Rectal smooth muscle tissue (tissue), 1 donor: ENCODE data around the gene ICE2.

Source experiments
- H3K27ac ChIP-seq: one replicate; pipeline ENCODE4 v1.7.0; 2013; ENCODE audit warnings: low read depth, low read length, inconsistent platforms
- H3K27me3 ChIP-seq: one replicate; pipeline ENCODE4 v1.7.0; 2013; ENCODE audit warnings: low read length; ENCODE audit not compliant: control insufficient read depth, insufficient read depth
- H3K36me3 ChIP-seq: one replicate; pipeline ENCODE4 v1.7.0; 2013; ENCODE audit warnings: low read length; ENCODE audit not compliant: control insufficient read depth, insufficient read depth
- H3K4me1 ChIP-seq: one replicate; pipeline ENCODE4 v1.7.0; 2013; ENCODE audit warnings: low read length; ENCODE audit not compliant: control insufficient read depth, insufficient read depth
- H3K4me3 ChIP-seq: one replicate; pipeline ENCODE4 v1.7.0; 2013; ENCODE audit warnings: low read length
- H3K9ac ChIP-seq: one replicate; pipeline ENCODE4 v1.7.0; 2013; ENCODE audit warnings: low read length

Gene ICE2

DNA sequence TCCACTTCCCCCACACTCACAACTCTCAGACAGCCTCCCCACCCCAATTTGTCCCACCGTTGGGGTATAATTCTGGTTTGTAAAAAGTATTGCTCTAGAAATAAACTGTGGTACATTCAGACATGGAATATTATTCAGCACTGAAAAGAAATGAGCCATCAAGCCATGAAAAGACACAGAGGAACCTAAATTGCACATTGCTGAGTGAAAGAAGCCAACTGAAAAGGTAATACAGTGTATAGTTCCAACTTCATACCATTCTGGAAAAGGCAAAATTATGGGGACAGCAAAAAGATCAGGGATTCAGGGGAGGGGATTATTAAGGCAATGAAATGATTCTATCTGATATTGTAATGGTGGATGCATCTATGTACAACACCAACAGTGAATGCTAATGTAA is 91.6 kb downstream of the ICE2 start:
- H3K4me1 ChIP-seq, result peaks cover 22% of the 10 kb centered on the region
- H3K27ac ChIP-seq, result no peak overlapping the region

DNA sequence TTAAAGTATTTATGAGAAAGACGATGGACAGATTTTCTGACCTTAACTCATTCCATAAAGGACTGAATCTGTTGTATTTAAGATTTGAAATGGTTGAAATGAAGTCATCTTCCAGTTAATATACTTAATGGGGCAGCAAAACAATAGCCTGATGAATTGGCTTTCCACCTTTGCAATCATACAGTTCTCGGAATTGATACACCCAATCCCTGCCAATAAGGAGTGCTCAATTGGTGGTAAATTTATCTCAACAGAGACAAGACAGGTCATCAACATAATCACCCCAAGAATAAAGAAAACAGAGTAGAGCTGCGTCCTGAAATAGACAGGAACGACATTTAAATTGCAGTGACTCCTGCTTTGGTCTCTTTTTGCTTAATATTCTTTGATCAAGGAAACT is 92.3 kb downstream of the ICE2 start:
- Histone ChIP-seq H3K27ac (no peak overlapping the region), H3K4me1 (peaks cover 15% of the 10 kb centered on the region), H3K36me3 (peaks cover 10% of the 10 kb centered on the region)

More for the DNA sequence above, 91.6 kb downstream of the ICE2 start:
- Histone ChIP-seq H3K27me3 (no peaks in the 10 kb centered on the region), H3K4me3 (no peak overlapping the region), H3K9ac (no peak overlapping the region), H3K36me3 (peaks cover 10% of the 10 kb centered on the region)

DNA sequence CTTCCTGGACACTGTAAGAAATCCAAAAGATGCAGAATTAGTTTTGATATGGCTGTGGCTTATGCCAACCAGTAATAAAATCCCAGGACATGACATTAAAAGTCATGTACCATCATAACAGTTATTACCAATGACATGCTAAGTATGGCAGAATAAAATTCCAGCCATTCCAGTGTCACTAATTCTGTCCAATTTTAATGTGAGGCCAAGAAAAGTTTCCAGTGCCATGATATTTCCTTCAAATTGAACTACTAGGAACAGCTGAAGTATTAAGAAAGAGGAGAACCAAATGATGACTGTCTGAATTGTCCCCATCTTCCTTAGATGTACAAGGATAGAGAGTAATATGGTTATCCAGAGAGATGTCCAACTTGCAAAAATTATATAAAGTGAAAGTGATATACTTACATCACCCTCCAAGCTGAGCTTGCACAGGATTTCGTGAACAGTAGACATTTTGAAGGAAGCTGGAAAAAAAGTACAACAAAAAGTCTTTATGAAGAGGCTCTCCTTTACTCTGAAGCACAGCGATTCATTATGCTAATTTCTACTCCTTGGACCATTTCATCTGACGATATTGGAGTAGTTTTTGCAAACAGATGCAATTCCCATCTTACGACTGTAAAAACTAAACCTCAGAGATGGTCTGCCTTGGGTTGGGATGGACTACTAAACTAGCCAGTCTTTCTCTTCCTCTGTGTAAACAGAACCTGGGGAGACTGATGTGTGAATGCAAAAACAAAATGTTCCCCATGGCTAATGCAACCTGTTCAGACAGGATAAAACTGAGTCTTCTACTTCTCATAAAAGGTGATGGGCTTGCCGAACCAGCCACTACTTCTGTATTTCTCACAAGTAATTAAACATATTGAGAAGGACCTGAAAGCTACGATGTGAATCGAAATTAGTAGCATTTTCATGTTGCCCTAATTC is 93.1 kb downstream of the ICE2 start:
- no peak overlapping the region for H3K27ac ChIP-seq
- H3K27me3 ChIP-seq, result no peaks in the 10 kb centered on the region
- H3K36me3 ChIP-seq, result peaks cover 10% of the 10 kb centered on the region
- no peak overlapping the region for H3K4me3 ChIP-seq
- H3K9ac ChIP-seq, result no peak overlapping the region
- H3K4me1 ChIP-seq, result peaks cover 7% of the 10 kb centered on the region

More for the DNA sequence above, 92.3 kb downstream of the ICE2 start:
- no peak overlapping the region for H3K4me3 ChIP-seq
- H3K27me3 ChIP-seq, result no peaks in the 10 kb centered on the region
- no peak overlapping the region for H3K9ac ChIP-seq

DNA sequence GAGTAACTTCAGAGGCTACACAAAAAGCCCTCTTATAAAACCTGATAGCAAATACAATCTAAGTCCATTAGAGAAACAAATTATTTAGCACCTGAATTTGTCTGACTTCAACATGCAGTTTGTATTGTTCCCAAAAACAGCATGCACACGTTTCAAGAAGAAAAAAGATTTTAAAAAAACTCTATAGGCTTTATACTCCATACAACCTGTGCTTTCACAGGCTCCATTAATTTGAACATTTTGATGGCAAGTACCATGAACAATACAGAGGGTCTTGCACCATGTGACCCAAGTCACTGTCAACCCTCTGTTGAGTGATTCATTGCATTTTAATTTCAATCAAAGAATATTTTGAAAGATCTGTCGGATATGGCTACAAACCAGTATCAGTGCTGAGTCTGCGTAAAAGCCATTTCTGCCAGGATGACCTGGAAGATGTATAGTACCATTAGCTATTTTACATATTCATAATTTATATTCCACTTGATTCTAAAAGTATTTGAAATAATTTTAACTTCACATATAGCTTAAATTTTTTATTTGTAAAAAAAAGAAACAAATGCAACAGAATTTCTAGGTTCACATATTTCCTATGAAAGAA is 94.3 kb downstream of the ICE2 start:
- H3K27me3 ChIP-seq, result no peaks in the 10 kb centered on the region
- no peak overlapping the region for H3K27ac ChIP-seq
- peaks cover 3% of the 10 kb centered on the region for H3K4me1 ChIP-seq
- no peak overlapping the region for H3K9ac ChIP-seq
- H3K36me3 ChIP-seq, result peaks cover 12% of the 10 kb centered on the region
- H3K4me3 ChIP-seq, result no peak overlapping the region

DNA sequence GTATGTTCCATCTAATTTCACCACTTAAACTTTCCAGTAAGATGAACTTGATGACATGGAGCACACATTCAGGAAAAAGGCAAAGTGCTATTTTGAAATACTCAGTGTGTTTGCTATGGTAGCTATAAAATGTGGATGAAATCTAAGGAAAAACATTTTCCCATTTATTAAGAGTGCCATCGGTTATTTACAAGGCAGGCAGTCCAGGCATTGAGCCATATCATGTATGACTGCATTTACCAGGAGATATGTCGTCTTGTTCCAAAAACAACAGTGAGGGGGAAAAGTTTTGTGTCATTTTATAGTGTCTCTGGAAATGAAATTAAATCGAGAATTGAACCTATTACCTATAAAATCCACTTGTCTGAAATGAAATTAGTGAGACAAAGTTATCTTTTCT is 94.9 kb downstream of the ICE2 start:
- Histone ChIP-seq H3K36me3 (peaks cover 12% of the 10 kb centered on the region), H3K9ac (no peak overlapping the region), H3K4me3 (no peak overlapping the region), H3K27ac (no peak overlapping the region), H3K4me1 (peaks cover 3% of the 10 kb centered on the region), H3K27me3 (no peaks in the 10 kb centered on the region)

DNA sequence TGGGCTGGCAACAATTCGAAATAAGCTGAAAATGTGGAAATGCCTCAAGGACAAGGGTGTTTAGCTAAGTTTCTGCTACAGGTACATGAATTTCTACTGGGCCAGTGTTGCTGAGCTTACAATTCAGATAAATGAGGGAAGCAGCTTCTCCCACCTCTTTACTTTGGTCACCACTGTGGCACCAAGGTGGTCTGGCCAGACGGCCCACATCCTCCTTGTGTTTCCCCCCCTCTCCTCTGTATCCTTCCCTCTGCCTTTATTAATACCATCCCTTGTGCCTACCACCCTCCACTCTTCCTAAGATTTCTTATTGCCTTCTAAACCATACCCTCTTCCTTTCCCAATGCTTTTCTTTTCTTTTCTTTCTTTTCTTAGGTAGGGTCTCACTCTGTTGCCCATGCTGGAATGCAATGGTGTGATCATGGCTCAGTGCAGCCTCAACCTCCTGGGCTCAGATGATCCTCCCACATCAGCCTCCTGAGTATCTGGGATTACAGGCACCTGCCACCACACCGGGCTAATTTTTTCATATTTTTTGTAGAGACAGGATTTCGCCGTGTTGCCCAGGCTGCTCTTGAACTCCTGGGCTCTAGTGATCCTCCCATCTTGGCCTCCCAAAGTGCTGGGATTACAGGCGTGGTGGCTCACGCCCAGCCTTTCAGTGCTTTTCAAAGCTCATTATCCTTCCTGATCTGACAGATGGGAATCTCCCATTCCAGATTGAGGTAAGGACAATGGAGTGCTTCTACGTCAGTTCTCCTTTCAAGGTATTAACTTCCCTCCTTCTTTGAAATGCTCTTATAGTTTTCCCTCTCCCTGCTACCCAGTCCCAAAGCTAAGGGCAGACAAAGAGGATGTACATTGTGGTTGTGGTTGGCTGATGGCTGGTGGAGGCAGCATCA is 95.9 kb downstream of the ICE2 start:
- no peak overlapping the region for H3K9ac ChIP-seq
- no peaks in the 10 kb centered on the region for H3K27me3 ChIP-seq
- no peaks in the 10 kb centered on the region for H3K4me1 ChIP-seq
- H3K27ac ChIP-seq, result no peak overlapping the region
- H3K4me3 ChIP-seq, result no peak overlapping the region
- peaks cover 12% of the 10 kb centered on the region for H3K36me3 ChIP-seq

DNA sequence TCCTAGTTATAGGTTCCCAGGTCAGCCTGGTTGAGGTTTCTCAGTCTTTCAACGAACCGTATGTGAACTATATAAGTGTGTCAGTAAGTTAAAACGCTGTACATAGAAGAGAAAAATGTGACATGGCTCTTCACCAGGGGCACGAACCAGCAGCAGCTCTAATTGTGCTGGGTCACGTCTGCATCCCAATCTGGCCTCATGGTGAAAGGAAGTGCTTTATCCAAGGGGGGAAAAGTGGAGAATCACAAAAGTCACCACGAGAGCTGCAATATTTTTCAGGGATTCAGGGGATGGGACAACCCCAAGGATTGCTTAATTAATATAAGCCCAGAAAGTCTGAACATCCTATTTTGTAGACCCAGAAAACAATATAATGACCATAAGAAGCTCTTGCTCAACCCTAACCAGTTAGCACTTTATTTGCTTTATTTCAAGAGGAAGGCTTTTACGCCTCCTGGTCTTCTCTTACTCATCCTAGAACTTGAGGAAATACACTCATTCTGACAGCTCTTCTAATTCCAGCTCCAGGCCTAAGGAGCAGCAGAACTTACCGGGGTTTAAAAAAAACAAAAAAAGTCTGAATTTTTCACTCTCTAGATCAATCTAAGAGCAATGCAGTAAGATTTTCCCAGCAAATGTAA is 97.7 kb downstream of the ICE2 start:
- Histone ChIP-seq H3K9ac (no peak overlapping the region), H3K36me3 (peaks cover 12% of the 10 kb centered on the region), H3K27me3 (no peaks in the 10 kb centered on the region), H3K27ac (no peak overlapping the region), H3K4me3 (no peak overlapping the region), H3K4me1 (no peaks in the 10 kb centered on the region)

DNA sequence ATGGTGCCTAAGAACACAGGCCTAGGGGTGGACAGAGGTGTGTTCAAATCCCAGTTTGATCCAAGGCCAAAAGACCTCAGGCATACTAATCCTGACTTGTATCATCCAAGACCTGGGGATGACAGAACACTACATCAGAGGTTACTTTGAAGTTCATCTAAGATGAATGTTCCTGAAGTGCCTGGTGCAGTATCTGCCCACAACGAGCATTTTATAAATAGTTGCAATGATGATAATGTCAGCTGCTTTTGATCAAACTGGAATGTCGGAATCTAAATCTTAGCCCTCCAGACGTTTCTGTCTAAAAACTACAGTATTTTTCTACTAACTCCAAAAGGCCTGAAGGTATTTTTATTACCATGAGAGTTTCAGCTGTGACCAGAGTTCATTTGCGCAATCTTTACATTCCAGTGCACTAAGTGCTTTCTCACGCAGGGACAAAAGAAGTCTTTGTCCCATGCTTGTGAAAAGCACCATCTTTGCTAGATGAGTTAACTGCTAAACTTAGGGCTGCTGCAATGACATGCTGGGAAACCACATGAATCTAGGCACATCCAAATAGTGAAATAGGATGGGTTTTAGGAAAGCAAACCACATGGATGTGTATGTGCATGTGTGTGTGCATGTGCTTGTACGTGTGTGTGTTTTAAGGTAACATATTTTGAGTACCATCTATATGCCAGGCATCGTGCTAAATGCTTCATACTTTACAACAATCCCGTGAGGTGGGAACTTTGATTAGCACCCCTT is 99.2 kb downstream of the ICE2 start:
- H3K36me3 ChIP-seq, result peaks cover 12% of the 10 kb centered on the region
- no peak overlapping the region for H3K9ac ChIP-seq
- H3K27me3 ChIP-seq, result no peaks in the 10 kb centered on the region
- peaks cover 5% of the 10 kb centered on the region for H3K4me1 ChIP-seq
- peak overlapping the region; percentile 19 for H3K27ac ChIP-seq
- H3K4me3 ChIP-seq, result no peak overlapping the region

DNA sequence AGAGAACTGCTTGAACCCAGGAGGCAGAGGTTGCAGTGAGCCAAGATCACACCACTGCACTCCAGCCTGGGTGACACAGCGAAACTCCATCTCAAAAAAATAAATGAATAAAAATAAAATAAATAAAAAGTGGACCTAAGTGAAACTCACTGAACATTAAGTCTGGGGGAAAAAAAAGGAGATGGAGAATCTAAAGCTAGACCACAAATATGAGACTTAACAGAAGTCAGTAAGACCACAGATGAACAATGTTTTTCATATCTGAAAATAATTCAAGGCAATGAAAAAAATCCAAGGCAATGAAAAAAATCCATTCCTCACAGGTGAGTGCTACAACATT is 99.8 kb downstream of the ICE2 start:
- Histone ChIP-seq H3K27ac (no peak overlapping the region), H3K4me1 (peaks cover 10% of the 10 kb centered on the region), H3K9ac (no peak overlapping the region), H3K36me3 (peaks cover 15% of the 10 kb centered on the region), H3K4me3 (no peak overlapping the region), H3K27me3 (no peaks in the 10 kb centered on the region)

DNA sequence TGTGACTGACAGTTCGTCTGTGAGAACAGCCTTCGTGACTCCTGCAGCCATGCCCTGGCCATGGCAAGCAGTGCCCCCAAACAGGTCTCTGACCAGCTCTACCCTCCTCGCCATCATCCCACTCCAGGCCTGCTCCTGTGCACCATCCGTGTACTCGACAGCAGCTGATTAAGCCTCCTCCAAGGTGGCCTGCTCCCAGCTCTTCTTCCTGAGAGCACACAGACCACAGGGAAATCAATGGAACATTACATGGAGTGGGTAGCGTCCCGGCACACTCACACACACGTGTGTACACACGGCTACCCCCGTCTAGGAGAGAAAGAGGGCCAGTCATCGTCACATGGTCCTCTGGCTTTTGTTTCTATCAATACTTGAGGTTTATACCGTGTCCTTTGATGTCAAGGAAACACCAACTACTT is 102.3 kb downstream of the ICE2 start:
- Histone ChIP-seq H3K9ac (no peak overlapping the region), H3K27me3 (no peaks in the 10 kb centered on the region), H3K4me1 (peaks cover 11% of the 10 kb centered on the region), H3K36me3 (peaks cover 8% of the 10 kb centered on the region), H3K4me3 (no peak overlapping the region), H3K27ac (no peak overlapping the region)

DNA sequence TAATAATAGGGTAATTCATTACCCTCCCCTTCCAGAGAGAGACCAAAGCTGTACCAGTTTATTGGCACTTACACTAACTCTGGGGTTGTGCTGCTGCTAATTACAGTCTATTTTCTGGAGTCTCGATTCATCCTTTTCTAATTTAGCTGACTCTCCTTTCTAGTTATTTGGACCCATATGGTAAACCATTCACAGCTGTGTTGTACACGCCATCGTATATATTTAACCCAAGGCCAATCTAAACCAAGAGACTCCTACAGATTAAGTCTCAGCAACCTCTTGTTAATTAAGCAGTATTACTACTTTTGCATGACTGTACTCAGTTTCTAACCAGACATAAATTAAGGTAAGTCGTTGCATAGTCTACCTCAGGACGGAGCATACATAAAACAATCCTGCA is 103.6 kb downstream of the ICE2 start:
- H3K4me3 ChIP-seq, result no peak overlapping the region
- peak overlapping the region; percentile 6 for H3K27ac ChIP-seq

More for the DNA sequence above, 103.6 kb downstream of the ICE2 start:
- peaks cover 6% of the 10 kb centered on the region for H3K36me3 ChIP-seq
- peaks cover 19% of the 10 kb centered on the region for H3K4me1 ChIP-seq
- no peaks in the 10 kb centered on the region for H3K27me3 ChIP-seq
- no peak overlapping the region for H3K9ac ChIP-seq
